Dendritic cell treated with granulocyte-macrophage colony-stimulating factor and Interleukin-4, amounts not matched to agents 40 ng/mL and 50 ng/mL, for 4 days (primary cell): ENCODE measurements around the gene HAUS7.

Experiments
- H3K27ac Mint-ChIP-seq: one replicate; pipeline ENCODE4 v1.8.0; 2022; ENCODE audit warnings: mild to moderate bottlenecking, mixed read lengths
- H3K27me3 Mint-ChIP-seq: one replicate; pipeline ENCODE4 v1.8.0; 2022; ENCODE audit warnings: mild to moderate bottlenecking, mixed read lengths
- H3K36me3 Mint-ChIP-seq: one replicate; pipeline ENCODE4 v1.8.0; 2022; ENCODE audit warnings: low read depth, mixed read lengths
- H3K4me1 Mint-ChIP-seq: one replicate; pipeline ENCODE4 v1.8.0; 2022; ENCODE audit warnings: low read depth, mixed read lengths
- H3K4me3 Mint-ChIP-seq: one replicate; pipeline ENCODE4 v1.8.0; 2022; ENCODE audit warnings: mild to moderate bottlenecking, moderate library complexity, mixed read lengths
- H3K9me3 Mint-ChIP-seq: one replicate; pipeline ENCODE4 v1.8.0; 2022; ENCODE audit warnings: mixed read lengths
- intact Hi-C: fragments of 100-400 bp; cut with micrococcal nuclease; formaldehyde crosslinking; loops from one replicate; pipeline ENCODE4 v1.15.0; 2022

HAUS7 gene

DNA sequence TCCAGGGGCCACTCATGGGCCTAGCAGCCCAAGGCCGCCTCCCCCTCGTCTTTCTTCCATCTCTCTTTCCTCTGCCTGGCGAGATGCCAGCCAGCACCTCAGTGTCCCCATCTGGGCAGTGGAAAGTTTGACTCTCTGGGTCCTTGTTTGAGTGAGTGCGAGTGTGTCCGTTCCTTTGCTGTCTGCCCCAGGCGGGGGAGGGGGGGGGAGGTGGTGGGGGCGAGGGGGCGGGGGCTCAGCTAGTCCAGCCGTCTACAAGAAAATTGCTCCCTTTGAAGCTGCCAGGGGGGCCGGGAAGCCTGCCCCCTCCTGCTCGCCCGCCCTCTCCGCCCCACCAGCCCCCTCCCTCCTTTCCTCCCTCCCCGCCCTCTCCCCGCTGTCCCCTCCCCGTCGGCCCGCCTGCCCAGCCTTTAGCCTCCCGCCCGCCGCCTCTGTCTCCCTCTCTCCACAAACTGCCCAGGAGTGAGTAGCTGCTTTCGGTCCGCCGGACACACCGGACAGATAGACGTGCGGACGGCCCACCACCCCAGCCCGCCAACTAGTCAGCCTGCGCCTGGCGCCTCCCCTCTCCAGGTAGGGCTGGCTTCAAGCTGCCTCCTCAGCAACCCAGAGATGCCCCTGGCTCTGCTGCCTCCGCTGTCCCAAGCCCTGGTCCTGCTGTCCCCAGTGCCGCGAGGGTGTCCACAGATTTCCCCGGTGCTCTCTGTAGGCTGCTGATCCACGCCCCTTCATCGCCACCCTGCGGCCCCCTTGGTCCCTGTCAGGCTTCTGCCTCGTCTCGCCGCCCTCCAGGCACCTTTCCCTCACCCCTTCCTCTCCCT lies 24.4 kb upstream of the HAUS7 start, which contains the start of gene BGN:
TSS of gene BGN (plus strand) at position 440 of the 821 bp plus-strand sequence. CDS start 9,652 bp downstream, outside the sequence.
- Mint-ChIP-seq H3K9me3 (no peaks in the 10 kb centered on the region), H3K4me3 (no peak within 1 kb of the TSS), H3K27ac (no peak within 1 kb of the TSS), H3K27me3 (peaks cover 31% of the 10 kb centered on the region), H3K36me3 (no peaks in the 10 kb centered on the region), H3K4me1 (peaks cover 6% of the 10 kb centered on the region)
- intact Hi-C loops: no loop called here

GRCh38 chrX:153494061-153494460 lies 23.7 kb upstream of the HAUS7 start:
- H3K27ac Mint-ChIP-seq: no peak overlapping the region
- intact Hi-C loops: no loop called here
- no peaks in the 10 kb centered on the region for H3K36me3 Mint-ChIP-seq
- H3K9me3 Mint-ChIP-seq: no peaks in the 10 kb centered on the region
- H3K4me3 Mint-ChIP-seq: no peak overlapping the region
- H3K27me3 Mint-ChIP-seq: peaks cover 31% of the 10 kb centered on the region
- H3K4me1 Mint-ChIP-seq: peaks cover 6% of the 10 kb centered on the region

GRCh38 chrX:153493085-153493484 lies 22.7 kb upstream of the HAUS7 start:
- Mint-ChIP-seq H3K27me3 (peaks cover 31% of the 10 kb centered on the region), H3K4me1 (peaks cover 6% of the 10 kb centered on the region), H3K4me3 (no peak overlapping the region), H3K27ac (no peak overlapping the region), H3K36me3 (no peaks in the 10 kb centered on the region), H3K9me3 (no peaks in the 10 kb centered on the region)
- intact Hi-C loops: no loop called here

DNA sequence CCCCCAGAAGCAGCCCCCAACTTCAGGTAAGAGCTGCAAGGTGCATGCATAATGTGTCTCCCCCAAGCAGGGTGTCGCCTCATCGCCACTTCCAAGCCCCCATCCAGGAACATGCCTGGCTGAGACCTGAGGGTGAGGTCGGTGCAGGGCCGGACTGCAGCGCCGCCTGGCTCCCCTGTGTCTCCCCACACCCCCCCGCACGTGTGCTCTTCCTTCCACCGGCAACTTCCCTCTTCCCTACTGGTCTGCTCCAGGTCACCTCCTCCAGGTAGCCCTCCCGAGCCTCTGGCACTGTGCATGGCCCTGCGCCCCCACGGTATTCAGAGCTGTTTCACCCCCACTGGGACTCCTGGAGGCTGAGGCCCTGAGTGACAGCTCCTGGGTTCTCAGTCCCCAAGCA lies 22.2 kb upstream of the HAUS7 start:
- Mint-ChIP-seq H3K4me3 (no peak overlapping the region), H3K36me3 (no peaks in the 10 kb centered on the region), H3K27ac (no peak overlapping the region), H3K27me3 (peaks cover 31% of the 10 kb centered on the region), H3K9me3 (no peaks in the 10 kb centered on the region), H3K4me1 (peaks cover 6% of the 10 kb centered on the region)
- intact Hi-C loops: no loop called here

DNA sequence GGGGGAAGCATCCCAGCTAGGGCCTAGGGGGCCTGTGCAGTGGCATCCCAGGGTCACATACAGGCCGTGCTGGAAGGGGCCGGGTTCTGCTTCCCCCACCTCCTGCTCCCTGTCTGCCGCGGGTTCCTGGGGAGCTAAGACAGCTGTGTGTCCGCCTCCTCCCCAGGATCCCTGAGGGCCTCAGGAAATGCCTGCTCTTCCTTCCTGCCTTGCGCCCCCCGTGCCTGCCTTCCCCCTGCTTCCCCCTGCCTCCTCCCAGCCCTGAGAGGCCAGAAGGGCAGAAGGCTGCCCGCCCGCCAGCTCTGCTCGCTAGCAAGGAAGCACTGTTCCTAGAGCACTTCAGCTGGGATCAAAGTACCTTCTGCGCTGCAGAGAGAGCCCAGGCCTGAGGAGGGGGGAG lies 21.5 kb upstream of the HAUS7 start:
- intact Hi-C loops: no loop called here
- H3K4me3 Mint-ChIP-seq: no peak overlapping the region
- H3K9me3 Mint-ChIP-seq: no peaks in the 10 kb centered on the region
- no peaks in the 10 kb centered on the region for H3K36me3 Mint-ChIP-seq
- peaks cover 31% of the 10 kb centered on the region for H3K27me3 Mint-ChIP-seq
- H3K27ac Mint-ChIP-seq: no peak overlapping the region
- peaks cover 6% of the 10 kb centered on the region for H3K4me1 Mint-ChIP-seq

DNA sequence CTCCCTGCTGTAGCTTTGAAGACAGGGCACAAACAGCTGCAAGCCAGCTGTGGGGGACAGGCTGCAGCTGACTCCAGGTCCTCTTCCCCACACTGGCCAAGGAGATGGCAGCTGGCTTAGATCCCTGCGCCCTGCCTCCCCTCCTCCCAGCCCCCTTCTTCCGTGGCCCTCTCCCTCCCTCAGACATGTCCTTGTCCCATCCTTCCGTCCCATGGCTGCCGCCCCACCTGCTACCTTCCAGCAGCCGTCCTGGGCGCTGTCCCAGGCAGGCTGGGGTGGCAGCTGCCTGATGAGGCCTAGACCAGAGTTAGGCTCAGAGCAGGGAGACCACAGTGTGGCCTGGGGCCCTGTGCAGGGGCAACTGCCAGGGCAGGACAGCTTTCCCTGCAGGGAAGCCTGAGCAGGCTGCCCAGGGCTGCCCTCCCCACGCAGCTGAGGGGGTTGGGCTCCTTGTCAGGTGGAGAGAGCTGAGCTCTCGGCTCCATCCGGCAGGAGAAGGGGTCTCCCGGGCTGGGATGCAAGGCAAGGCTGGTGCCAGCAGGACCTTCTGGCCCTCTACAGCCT lies 21.1 kb upstream of the HAUS7 start:
- no peak overlapping the region for H3K27ac Mint-ChIP-seq

DNA sequence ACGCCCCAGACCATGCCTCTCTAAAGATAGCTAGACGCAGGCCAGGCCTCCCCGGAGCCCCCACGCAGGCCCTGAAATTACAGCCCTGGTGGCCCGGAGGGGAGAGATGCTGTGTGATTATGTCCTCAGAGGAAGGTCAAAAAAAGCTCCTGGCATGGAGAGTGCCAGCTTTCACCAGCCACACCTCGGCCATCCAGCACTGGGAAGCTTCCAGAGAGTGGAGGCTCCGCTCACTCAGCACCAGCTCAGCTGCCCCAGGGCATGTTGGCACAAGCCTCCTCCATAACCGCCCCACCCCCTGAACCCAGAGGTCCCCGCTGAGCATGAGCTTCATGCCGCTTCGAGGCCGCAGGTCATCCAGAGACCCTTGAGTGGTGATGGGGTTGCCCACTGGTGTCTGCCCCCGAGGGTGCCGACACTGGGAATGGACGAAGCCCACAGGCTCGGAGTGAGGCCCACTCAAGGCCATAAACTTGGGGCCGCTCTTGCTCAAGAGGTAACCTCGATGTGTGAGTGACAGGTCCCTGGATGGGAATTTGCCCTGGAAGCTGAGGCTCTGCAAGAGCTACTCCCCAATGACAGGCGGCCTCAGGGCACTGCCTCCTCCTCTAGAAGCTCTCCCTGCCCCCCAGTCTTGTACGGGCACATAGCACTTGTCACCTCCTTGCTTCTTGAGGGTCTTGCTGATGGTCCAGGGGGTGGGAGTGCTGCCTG lies 20.0 kb upstream of the HAUS7 start:
- no peak overlapping the region for H3K27ac Mint-ChIP-seq

More for the DNA sequence above, 21.1 kb upstream of the HAUS7 start:
- intact Hi-C loops: no loop called here
- H3K27me3 Mint-ChIP-seq: peaks cover 30% of the 10 kb centered on the region
- H3K9me3 Mint-ChIP-seq: no peaks in the 10 kb centered on the region
- H3K36me3 Mint-ChIP-seq: no peaks in the 10 kb centered on the region
- peaks cover 6% of the 10 kb centered on the region for H3K4me1 Mint-ChIP-seq
- no peak overlapping the region for H3K4me3 Mint-ChIP-seq

GRCh38 chrX:153488231-153488914 lies 18.0 kb upstream of the HAUS7 start:
- peaks cover 3% of the 10 kb centered on the region for H3K27me3 Mint-ChIP-seq
- H3K9me3 Mint-ChIP-seq: no peaks in the 10 kb centered on the region
- no peaks in the 10 kb centered on the region for H3K4me1 Mint-ChIP-seq
- no peaks in the 10 kb centered on the region for H3K36me3 Mint-ChIP-seq
- H3K27ac Mint-ChIP-seq: no peak overlapping the region
- no peak overlapping the region for H3K4me3 Mint-ChIP-seq
- intact Hi-C loops: no loop called here

More for the DNA sequence above, 20.0 kb upstream of the HAUS7 start:
- intact Hi-C loops: no loop called here
- Mint-ChIP-seq H3K36me3 (no peaks in the 10 kb centered on the region), H3K9me3 (no peaks in the 10 kb centered on the region), H3K27me3 (peaks cover 22% of the 10 kb centered on the region), H3K4me3 (no peak overlapping the region), H3K4me1 (peaks cover 4% of the 10 kb centered on the region)

- Mint-ChIP-seq H3K36me3 (no peaks in the 10 kb centered on the region), H3K9me3 (no peaks in the 10 kb centered on the region), H3K27ac (no peak overlapping the region), H3K4me3 (no peak overlapping the region), H3K4me1 (no peaks in the 10 kb centered on the region), H3K27me3 (peaks cover 2% of the 10 kb centered on the region)
- intact Hi-C loops: no loop called here
Observed at GRCh38 chrX:153487590-153488071, 17.3 kb upstream of the HAUS7 start.

DNA sequence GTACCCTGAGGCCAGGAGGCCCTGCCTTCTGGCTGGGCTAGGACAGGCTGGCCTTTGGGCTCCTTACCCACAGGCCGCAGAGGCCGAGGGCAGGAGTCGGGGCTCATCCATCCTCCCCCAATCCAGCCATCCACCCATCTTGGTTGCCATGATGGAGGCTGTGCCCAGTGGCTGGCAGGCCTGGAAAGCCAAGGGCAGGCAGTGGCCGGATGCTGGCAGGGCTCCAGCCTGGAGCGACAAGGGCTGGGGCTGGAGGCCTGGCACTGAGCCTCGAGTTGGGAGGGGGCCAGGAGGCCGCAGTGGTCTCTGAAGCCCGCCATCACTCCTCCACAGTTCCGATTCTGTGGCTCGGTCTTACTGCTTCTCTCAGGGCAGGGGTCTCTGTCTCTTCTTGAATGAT lies 15.8 kb upstream of the HAUS7 start:
- Mint-ChIP-seq H3K27me3 (no peaks in the 10 kb centered on the region), H3K27ac (no peak overlapping the region), H3K4me3 (no peak overlapping the region), H3K9me3 (no peaks in the 10 kb centered on the region), H3K4me1 (no peaks in the 10 kb centered on the region), H3K36me3 (no peaks in the 10 kb centered on the region)
- intact Hi-C loops: no loop called here

DNA sequence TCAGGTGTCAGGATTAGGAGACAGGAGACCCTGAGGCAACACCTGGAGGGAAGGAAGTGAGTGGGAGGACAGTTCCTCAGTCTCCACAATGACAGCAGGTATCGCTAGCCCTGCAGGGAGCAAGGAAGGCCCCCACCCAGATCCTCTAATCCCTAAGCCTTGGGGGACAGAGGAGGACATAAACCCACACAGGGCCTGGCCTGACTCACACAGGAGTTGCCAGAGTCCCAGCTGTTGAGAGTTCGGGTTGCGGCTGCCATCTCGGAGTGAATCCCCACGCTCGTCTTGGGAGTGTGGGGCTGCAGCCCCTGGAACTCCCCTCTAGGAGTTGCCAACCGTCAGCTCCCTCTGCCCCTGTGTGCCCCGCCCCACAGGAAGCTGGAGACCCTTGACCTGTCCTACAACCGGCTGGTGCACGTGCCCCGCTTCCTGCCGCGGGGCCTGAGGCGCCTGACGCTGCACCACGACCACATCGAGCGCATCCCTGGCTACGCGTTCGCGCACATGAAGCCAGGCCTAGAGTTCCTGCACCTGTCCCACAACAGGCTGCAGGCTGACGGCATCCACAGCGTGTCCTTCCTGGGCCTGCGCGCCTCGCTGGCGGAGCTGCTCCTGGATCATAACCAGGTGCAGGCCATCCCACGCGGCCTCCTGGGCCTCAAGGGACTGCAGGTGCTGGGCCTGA lies 15.2 kb upstream of the HAUS7 start:
- no peaks in the 10 kb centered on the region for H3K4me1 Mint-ChIP-seq
- H3K36me3 Mint-ChIP-seq: no peaks in the 10 kb centered on the region
- H3K27ac Mint-ChIP-seq: no peak overlapping the region
- H3K4me3 Mint-ChIP-seq: no peak overlapping the region
- intact Hi-C loops: no loop called here
- H3K27me3 Mint-ChIP-seq: no peaks in the 10 kb centered on the region
- H3K9me3 Mint-ChIP-seq: no peaks in the 10 kb centered on the region

DNA sequence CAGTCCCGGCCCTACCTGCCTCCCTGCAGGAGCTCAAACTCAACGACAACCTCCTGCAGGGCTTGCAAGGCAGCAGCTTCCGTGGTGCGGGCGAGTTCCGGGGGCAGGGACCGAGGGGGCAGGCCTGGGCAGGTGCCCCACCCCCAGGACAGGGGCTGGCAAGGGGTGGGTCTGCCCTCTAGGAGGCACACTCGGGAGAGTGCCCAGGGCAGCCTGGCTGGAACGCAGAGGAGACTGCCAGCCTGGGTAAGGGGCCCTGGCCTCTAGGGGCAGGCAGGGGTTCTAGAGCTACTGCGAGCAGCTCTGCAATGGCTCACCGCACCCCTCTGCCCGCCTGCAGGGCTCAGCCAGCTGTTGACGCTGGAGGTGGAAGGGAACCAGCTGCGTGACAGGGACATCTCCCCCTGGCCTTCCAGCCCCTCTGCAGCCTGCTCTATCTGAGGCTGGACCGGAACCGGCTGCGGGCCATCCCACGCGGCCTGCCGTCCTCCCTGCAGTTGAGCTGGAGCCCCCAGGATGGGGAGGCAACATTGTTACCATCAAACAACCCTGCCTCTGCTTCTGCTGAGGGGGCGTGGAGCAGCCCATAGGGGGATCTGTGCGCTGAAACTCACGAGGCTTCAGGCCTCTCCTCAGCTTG lies 12.1 kb upstream of the HAUS7 start:
- no peaks in the 10 kb centered on the region for H3K36me3 Mint-ChIP-seq
- no peaks in the 10 kb centered on the region for H3K4me1 Mint-ChIP-seq
- H3K4me3 Mint-ChIP-seq: no peak overlapping the region
- H3K9me3 Mint-ChIP-seq: no peaks in the 10 kb centered on the region
- peaks cover 4% of the 10 kb centered on the region for H3K27me3 Mint-ChIP-seq
- intact Hi-C loops: no loop called here
- H3K27ac Mint-ChIP-seq: no peak overlapping the region

GRCh38 chrX:153481043-153481442 lies 10.7 kb upstream of the HAUS7 start:
- Mint-ChIP-seq H3K36me3 (no peaks in the 10 kb centered on the region), H3K4me3 (no peak overlapping the region), H3K4me1 (no peaks in the 10 kb centered on the region), H3K27me3 (peaks cover 7% of the 10 kb centered on the region), H3K9me3 (no peaks in the 10 kb centered on the region), H3K27ac (no peak overlapping the region)
- intact Hi-C loops: no loop called here
